GM21825 (cell line): Measurements from ENCODE around the gene ACSF3.

ENCODE experiments used
- ATAC-seq: cut with Tn5 transposase; IDR thresholded peaks from one replicate; pipeline ENCODE4 v1.9.1; 2021; ENCODE audit warnings: mild to moderate bottlenecking, moderate library complexity; ENCODE audit not compliant: unreplicated experiment

Gene ACSF3

GRCh38 chr16:89094252-89094879 is 714 bp downstream of the ACSF3 start:
- ATAC-seq, result no peak

GRCh38 chr16:89094880-89095258 is 1.2 kb downstream of the ACSF3 start:
- no peak for ATAC-seq

GRCh38 chr16:89095491-89095951 is 1.9 kb downstream of the ACSF3 start:
- ATAC-seq, result no peak

- ATAC-seq, result no peak
Measured at GRCh38 chr16:89096042-89096717, 2.5 kb downstream of the ACSF3 start.

GRCh38 chr16:89096768-89097391 is 3.2 kb downstream of the ACSF3 start:
- no peak for ATAC-seq

GRCh38 chr16:89097392-89097772 is 3.7 kb downstream of the ACSF3 start:
- no peak for ATAC-seq

GRCh38 chr16:89098767-89099430 is 5.2 kb downstream of the ACSF3 start:
- no peak for ATAC-seq

- ATAC-seq, result no peak
Measured at GRCh38 chr16:89099905-89100304, 6.3 kb downstream of the ACSF3 start.

- no peak for ATAC-seq
Measured at GRCh38 chr16:89100601-89101302, 7.1 kb downstream of the ACSF3 start.

GRCh38 chr16:89101303-89102040 is 7.8 kb downstream of the ACSF3 start:
- ATAC-seq, result no peak

- ATAC-seq, result no peak
Measured at GRCh38 chr16:89102041-89102471, 8.4 kb downstream of the ACSF3 start.

- no peak for ATAC-seq
Measured at GRCh38 chr16:89102481-89103073, 8.9 kb downstream of the ACSF3 start.

- no peak for ATAC-seq
Measured at GRCh38 chr16:89103156-89103555, 9.5 kb downstream of the ACSF3 start.

GRCh38 chr16:89103781-89104180 is 10.1 kb downstream of the ACSF3 start:
- ATAC-seq, result no peak

- no peak for ATAC-seq
Measured at GRCh38 chr16:89104303-89104702, 10.7 kb downstream of the ACSF3 start.

GRCh38 chr16:89104930-89105571 is 11.4 kb downstream of the ACSF3 start:
- ATAC-seq, result no peak

GRCh38 chr16:89105599-89106151 is 12.0 kb downstream of the ACSF3 start:
- ATAC-seq, result no peak

GRCh38 chr16:89106533-89107202 is 13.0 kb downstream of the ACSF3 start:
- no peak for ATAC-seq

GRCh38 chr16:89107203-89107582 is 13.5 kb downstream of the ACSF3 start:
- ATAC-seq, result no peak
